ENCODE data around the gene FAM120A. TPM values are rescaled to one million over a fixed set of nuclear protein-coding genes. Genes with fewer than 3 reads are reported as not detected.
"Not testable (repeated sequence)": the region's sequence is repeated elsewhere in the genome, so short reads cannot be mapped to it uniquely, and the experiment has no call there.

FAM120A gene
- total RNA-seq (2014; rRNA removed; shearing (Covaris generic)) = 25.5 and 39.5 TPM in 2 replicates

GRCh38 chr9:93450945-93451815 is at the start of gene FAM120A:
FAM120A (plus strand) TSS chr9:93451685; CDS start chr9:93451916, 231 bp downstream.
- DNase-seq (ENCODE audit: low spot score) = peak; percentile 34

- no peak for DNase-seq (ENCODE audit: low spot score)
These were observed 45.1 kb upstream of the FAM120A start for GRCh38 chr9:93406371-93406770.

- no peak for DNase-seq (ENCODE audit: low spot score)
These were observed 38.0 kb upstream of the FAM120A start for GRCh38 chr9:93413530-93413929.

- DNase-seq (ENCODE audit: low spot score) = no peak
These were observed 36.3 kb upstream of the FAM120A start for GRCh38 chr9:93415176-93415690.

- DNase-seq (ENCODE audit: low spot score) = no peak
These were observed 34.8 kb upstream of the FAM120A start for GRCh38 chr9:93416530-93417235.

GRCh38 chr9:93417538-93417937 is 33.9 kb upstream of the FAM120A start:
- DNase-seq (ENCODE audit: low spot score) = no peak

GRCh38 chr9:93419023-93419422 is 32.5 kb upstream of the FAM120A start:
- no peak for DNase-seq (ENCODE audit: low spot score)

- peak; percentile 3 for DNase-seq (ENCODE audit: low spot score)
These were observed 28.4 kb upstream of the FAM120A start for GRCh38 chr9:93422977-93423616.

- DNase-seq (ENCODE audit: low spot score) = no peak
These were observed 23.7 kb upstream of the FAM120A start for GRCh38 chr9:93427655-93428379.

GRCh38 chr9:93431539-93432105 is 19.9 kb upstream of the FAM120A start:
- DNase-seq (ENCODE audit: low spot score) = no peak

- no peak for DNase-seq (ENCODE audit: low spot score)
These were observed 18.5 kb upstream of the FAM120A start for GRCh38 chr9:93432964-93433363.

- DNase-seq (ENCODE audit: low spot score) = no peak
These were observed 17.4 kb upstream of the FAM120A start for GRCh38 chr9:93434056-93434455.

- DNase-seq (ENCODE audit: low spot score) = no peak
These were observed 16.1 kb upstream of the FAM120A start for GRCh38 chr9:93435386-93435785.

- DNase-seq (ENCODE audit: low spot score) = peak; percentile 13
These were observed 15.3 kb upstream of the FAM120A start for GRCh38 chr9:93436218-93436617.

- no peak for DNase-seq (ENCODE audit: low spot score)
These were observed 14.7 kb upstream of the FAM120A start for GRCh38 chr9:93436655-93437407.

GRCh38 chr9:93437996-93438395 is 13.5 kb upstream of the FAM120A start:
- no peak for DNase-seq (ENCODE audit: low spot score)

GRCh38 chr9:93439301-93439700 is 12.2 kb upstream of the FAM120A start:
- DNase-seq (ENCODE audit: low spot score) = not testable (repeated sequence)

- DNase-seq (ENCODE audit: low spot score) = no peak
These were observed 10.4 kb upstream of the FAM120A start for GRCh38 chr9:93440896-93441580.

- no peak for DNase-seq (ENCODE audit: low spot score)
These were observed 5.4 kb upstream of the FAM120A start for GRCh38 chr9:93446073-93446472.

GRCh38 chr9:93447655-93448054 is 3.8 kb upstream of the FAM120A start:
- DNase-seq (ENCODE audit: low spot score) = no peak
